22Rv1 (cell line): ENCODE data around the gene ETNK2.
A peak's percentile ranks its signal among the peaks of the same experiment; 100 is the strongest.

ENCODE experiments used
- H3K27ac ChIP-seq: fragments of 450-650 bp; 2 replicates; pipeline ENCODE4 v1.5.1; 2017
- ZFX ChIP-seq: fragments of 450-650 bp; IDR thresholded peaks from 2 replicates; pipeline ENCODE4 v1.6.1; 2017; ENCODE audit warnings: antibody characterized with exemption, borderline replicate concordance
- TF ChIP-seq, protein P1 (sequence below): fragments of 450-650 bp; IDR thresholded peaks from 2 replicates; pipeline ENCODE4 v1.5.1; 2017; ENCODE audit warnings: mild to moderate bottlenecking

Gene ETNK2, protein sequence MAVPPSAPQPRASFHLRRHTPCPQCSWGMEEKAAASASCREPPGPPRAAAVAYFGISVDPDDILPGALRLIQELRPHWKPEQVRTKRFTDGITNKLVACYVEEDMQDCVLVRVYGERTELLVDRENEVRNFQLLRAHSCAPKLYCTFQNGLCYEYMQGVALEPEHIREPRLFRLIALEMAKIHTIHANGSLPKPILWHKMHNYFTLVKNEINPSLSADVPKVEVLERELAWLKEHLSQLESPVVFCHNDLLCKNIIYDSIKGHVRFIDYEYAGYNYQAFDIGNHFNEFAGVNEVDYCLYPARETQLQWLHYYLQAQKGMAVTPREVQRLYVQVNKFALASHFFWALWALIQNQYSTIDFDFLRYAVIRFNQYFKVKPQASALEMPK

DNA sequence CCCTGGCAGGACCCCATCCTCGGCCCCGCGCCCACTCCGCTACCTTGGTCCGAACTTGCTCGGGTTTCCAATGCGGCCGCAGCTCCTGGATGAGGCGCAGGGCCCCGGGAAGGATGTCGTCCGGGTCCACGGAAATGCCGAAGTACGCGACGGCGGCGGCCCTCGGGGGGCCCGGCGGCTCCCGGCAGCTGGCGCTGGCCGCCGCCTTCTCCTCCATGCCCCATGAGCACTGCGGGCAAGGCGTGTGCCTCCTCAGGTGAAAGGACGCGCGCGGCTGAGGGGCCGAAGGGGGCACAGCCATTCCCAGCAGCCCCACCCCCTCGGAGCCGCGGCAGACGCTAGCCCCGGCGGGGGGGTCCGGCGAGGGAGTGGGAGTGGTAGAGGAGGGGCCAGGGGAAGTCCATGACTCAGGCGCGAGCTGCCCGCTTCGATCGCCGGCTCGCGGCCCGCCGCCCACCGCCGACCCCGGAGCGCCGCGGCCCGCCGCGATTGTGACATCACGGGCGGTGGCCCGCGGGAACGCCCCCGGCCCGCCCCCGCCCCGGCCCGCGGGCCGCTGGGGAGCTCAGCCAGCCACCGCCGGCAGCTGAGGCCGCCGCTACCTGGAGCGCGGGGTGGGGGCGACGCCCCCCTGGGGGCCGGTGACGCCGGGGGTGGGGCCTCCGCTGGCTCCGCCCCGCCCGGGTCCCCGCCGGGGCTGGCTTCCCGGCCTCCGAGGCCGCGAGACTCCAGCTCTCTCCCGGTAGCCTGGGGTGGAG lies at the start of gene ETNK2:
TSS of gene ETNK2 (minus strand) at position 493 of the 758 bp plus-strand sequence. CDS start at position 301, 192 bp downstream.
- H3K27ac ChIP-seq = peak within 1 kb of the TSS; percentile 5; the same call in 1 of the 2 replicates
- TF ChIP-seq ZFX = no peak
- TF ChIP-seq, protein P1, sequence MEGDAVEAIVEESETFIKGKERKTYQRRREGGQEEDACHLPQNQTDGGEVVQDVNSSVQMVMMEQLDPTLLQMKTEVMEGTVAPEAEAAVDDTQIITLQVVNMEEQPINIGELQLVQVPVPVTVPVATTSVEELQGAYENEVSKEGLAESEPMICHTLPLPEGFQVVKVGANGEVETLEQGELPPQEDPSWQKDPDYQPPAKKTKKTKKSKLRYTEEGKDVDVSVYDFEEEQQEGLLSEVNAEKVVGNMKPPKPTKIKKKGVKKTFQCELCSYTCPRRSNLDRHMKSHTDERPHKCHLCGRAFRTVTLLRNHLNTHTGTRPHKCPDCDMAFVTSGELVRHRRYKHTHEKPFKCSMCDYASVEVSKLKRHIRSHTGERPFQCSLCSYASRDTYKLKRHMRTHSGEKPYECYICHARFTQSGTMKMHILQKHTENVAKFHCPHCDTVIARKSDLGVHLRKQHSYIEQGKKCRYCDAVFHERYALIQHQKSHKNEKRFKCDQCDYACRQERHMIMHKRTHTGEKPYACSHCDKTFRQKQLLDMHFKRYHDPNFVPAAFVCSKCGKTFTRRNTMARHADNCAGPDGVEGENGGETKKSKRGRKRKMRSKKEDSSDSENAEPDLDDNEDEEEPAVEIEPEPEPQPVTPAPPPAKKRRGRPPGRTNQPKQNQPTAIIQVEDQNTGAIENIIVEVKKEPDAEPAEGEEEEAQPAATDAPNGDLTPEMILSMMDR = no peak

DNA sequence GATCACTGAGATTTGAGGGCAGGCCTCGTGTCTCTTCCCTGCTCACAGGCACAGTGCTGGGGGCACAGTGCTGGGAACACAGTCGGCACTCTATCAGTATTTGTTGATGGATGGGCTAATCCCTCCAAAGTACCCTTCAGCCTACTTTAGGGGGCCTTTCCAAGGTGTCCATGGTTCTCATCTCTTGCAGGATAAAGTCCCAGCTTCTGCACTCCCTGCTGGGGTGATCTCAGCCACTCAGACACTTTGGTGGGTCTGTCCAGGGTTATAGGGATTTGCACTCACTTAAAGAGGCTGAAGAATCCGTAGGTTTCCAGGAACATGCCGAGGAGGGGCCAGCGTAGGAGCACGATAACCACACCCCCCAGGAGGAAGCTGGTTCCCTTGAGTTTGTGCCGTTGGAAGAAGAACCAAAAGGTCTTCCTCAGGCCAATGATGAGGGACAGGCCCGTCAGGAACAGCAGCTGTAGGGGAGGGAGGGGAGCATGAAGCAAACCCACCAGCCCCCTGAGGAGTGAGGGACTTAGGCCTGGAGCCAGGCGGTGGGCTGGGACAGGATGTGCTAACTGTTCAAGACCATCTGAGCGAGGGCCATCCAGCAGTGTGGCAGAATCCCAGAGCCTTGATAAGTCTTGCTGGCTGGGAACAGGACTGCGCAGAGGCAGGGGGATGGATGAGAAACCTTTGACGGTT lies 49.6 kb upstream of the ETNK2 start:
- TF ChIP-seq, protein P1 = no peak
- no peak for TF ChIP-seq ZFX
- no peak overlapping the region for H3K27ac ChIP-seq

DNA sequence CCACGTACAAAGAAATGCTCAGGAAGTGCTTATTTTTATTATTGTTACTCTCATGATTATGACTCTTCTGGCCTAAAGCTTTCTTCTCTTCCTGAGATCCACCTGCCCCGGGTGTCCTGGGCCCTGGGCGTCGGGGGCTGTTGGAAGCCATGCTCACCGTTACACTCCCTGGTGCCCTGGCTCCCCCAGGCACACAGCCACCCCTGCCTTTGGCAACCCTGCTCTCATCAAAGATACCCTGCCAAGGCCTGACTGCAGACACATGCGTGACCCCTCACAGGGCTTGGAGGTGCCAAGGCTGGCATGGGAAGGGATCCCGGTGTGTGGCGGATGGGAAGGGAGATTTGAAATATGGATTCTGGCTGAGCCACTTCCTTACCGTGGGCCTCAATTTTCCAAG lies 47.7 kb upstream of the ETNK2 start:
- TF ChIP-seq ZFX = no peak
- TF ChIP-seq, protein P1 = no peak
- H3K27ac ChIP-seq = no peak overlapping the region

DNA sequence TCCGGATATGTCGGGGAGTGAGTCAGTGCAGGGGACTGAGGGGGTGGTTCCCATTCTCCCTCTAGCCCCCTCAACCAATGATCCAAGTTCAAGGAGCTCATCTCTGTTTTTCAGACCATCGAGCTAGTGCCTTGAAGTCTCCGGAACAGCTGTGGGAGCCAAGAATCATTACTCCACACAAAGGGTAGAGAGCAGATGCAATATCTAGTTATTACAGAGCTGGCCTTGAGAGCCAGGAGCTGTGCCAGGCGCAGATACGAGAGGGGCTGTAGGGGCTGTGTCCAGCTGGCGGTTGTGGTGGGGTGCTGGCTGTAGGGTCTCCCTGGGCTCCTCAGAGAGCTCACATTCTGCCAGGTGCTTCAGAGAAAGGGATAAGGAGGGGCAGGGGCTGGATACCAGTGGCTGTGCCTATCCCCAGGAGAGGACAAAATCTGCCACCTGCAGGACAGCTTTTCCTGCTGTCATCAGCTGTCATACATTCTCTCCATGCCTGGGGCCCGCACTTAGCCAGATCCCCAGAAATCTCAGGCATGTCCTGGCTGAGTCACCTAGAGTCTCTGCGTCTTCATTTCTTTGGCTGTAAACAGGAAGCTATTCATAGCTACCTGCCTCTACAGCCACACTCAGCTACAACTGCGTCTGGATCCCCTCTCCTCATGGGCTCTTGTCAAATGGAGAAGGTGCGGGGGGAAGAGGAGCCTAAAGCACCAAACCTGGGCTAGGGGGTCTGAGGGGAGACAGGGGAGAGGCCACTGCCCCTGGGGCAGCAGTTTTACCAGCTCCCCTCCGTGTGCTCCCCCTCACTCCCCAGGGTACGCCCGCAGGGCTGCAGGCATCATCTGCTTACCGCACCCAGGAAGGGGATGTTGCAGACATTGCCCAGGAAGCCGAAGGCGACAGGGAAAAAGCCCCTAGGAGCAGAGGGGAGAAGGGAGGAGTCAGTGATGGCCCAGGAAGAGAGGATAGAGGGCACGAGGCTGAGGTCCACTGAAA lies 46.8 kb upstream of the ETNK2 start:
- TF ChIP-seq ZFX = no peak
- TF ChIP-seq, protein P1 = no peak
- no peak overlapping the region for H3K27ac ChIP-seq

DNA sequence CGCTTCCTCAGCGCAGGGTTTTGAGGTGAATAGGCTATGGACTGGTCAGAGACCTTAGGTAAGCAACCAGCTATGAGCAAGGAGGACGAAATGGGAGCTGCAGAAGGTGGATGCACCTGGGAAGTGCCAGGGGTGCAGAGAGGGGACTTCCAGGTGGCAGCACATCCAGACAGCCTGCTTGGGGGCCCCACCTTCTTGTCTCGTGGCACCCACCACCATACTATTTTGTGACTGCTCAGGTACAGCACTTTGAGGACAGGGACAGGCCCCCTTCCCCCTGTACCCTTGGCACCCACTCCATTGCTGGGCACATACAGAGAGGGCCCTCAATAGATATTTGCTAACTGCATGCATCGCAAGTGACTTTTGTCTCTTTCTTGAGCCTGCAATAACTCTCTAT lies 45.2 kb upstream of the ETNK2 start:
- TF ChIP-seq, protein P1 = no peak
- TF ChIP-seq ZFX = no peak
- H3K27ac ChIP-seq = no peak overlapping the region

DNA sequence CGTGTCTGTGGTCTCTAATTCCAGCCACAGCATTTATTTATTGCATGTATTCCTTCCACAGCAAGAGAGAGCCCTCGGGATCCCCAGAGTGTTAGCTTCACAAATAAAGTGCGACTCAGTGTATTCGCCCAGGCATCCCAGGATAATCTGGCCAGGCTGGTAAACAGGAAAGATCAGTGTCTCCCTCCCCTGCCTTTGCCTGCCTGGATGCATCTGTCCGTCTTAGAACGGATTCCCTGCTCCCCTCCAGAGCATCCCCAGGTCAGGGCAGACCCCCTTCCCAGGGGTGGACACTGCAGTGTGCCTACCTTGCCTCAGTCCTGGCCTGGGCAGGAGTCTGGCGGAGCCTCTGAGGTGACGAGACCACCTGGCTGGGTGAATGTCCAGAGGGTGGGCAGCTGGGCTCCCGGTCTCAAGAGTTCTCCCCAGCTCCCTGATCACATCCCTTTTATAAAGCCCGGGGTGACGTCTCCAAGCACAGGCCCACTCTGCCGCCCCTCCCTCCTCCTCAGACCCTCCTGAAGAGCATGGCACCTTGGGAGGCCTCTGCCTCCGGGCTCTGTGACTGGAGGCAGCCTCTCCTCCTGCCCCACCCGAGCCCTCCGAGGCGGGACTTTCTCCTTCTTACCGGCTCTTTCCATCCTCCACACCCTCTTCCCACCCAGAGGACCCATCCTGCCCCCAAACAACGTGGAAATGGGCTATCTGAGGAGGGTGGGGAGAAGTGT lies 44.4 kb upstream of the ETNK2 start, which contains the start of gene KISS1:
TSS of gene KISS1 (minus strand) at position 424 of the 728 bp plus-strand sequence. CDS start 3,615 bp downstream, outside the sequence.
- TF ChIP-seq, protein P1 = no peak
- TF ChIP-seq ZFX = no peak
- no peak within 1 kb of the TSS for H3K27ac ChIP-seq
